ENCODE data around the gene CMPK2.
"Not testable (repeated sequence)": the region's sequence is repeated elsewhere in the genome, so short reads cannot be mapped to it uniquely, and the experiment has no call there.

Gene CMPK2

DNA sequence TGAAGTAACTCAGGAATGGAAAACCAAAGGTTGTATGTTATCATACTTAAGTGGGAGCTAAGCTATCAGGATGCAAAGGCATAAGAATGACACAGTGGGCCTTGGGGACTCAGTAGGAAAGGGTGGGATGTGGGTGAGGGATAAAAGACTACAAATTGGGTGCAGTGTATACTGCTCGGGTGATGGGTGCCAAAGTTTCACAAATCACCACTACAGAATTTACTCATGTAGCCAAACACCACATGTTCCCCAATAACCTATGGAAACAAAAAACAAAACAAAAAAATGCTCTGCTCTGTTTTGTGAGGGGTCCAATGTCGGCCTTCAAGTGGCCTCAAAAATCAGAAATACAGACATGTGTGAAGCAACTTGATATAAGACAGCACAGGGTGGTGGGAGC lies 42.6 kb upstream of the CMPK2 start:
- H3K9me3 ChIP-seq (ENCODE audit: insufficient read depth, low read depth, low read length), result no peaks in the 10 kb centered on the region
- no peaks in the 10 kb centered on the region for H4K20me1 ChIP-seq (ENCODE audit: insufficient read depth, low read length, poor library complexity, severe bottlenecking)
- no peaks in the 10 kb centered on the region for H3K79me2 ChIP-seq (ENCODE audit: insufficient read depth, low read length)
- no peaks in the 10 kb centered on the region for H3K36me3 ChIP-seq (ENCODE audit: insufficient read depth, low read length)
- H3K4me2 ChIP-seq (ENCODE audit: low read depth, low read length, poor library complexity, severe bottlenecking), result no peak overlapping the region
- no peak overlapping the region for H3K4me3 ChIP-seq (ENCODE audit: low read length, poor library complexity, severe bottlenecking)
- TF ChIP-seq, protein P1, sequence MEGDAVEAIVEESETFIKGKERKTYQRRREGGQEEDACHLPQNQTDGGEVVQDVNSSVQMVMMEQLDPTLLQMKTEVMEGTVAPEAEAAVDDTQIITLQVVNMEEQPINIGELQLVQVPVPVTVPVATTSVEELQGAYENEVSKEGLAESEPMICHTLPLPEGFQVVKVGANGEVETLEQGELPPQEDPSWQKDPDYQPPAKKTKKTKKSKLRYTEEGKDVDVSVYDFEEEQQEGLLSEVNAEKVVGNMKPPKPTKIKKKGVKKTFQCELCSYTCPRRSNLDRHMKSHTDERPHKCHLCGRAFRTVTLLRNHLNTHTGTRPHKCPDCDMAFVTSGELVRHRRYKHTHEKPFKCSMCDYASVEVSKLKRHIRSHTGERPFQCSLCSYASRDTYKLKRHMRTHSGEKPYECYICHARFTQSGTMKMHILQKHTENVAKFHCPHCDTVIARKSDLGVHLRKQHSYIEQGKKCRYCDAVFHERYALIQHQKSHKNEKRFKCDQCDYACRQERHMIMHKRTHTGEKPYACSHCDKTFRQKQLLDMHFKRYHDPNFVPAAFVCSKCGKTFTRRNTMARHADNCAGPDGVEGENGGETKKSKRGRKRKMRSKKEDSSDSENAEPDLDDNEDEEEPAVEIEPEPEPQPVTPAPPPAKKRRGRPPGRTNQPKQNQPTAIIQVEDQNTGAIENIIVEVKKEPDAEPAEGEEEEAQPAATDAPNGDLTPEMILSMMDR (conservative IDR thresholded peaks at IDR 0.05; ENCODE audit: low read length), result no peak
- H3K9ac ChIP-seq (ENCODE audit: low read depth, low read length, poor library complexity, severe bottlenecking), result no peak overlapping the region
- H3K27me3 ChIP-seq (ENCODE audit: insufficient read depth, low read length, poor library complexity, severe bottlenecking), result no peaks in the 10 kb centered on the region
- H3K9me2 ChIP-seq (replicated peaks; ENCODE audit: low read depth, low read length), result no peaks in the 10 kb centered on the region
- H3K4me1 ChIP-seq (ENCODE audit: insufficient read depth, low read length, poor library complexity, severe bottlenecking), result peaks cover 24% of the 10 kb centered on the region
- H3F3A ChIP-seq (ENCODE audit: low read depth), result no peaks in the 10 kb centered on the region
- H2AFZ ChIP-seq (ENCODE audit: low read length), result no peak overlapping the region

DNA sequence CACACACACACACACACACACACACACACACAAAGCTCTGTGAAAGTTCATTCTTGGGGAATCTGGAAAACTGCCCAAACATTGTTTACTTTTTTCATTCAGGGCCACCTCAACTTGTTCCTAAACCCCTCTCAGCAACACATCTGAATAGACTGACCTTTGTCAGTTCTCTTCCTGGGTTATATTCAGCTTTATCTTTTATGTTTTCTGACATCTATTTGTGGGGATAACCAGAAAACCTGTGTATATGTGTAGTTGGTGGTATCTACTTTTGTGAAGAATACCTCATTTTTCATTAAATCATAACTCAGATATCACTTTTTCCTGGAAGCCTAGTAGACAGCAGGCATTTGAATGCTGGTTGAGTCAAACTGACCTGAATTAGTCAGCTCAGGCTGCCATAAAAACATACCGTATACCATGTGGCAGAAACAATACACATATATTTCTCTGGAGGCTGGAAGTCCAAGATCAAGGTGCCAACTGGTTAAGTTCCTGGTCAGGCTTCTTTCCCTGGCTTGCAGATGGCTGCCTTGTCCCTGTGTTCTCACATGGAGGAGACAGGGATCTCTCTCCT lies 40.5 kb upstream of the CMPK2 start:
- Histone ChIP-seq H3F3A (ENCODE audit: low read depth) (no peaks in the 10 kb centered on the region), H3K9ac (ENCODE audit: low read depth, low read length, poor library complexity, severe bottlenecking) (no peak overlapping the region), H3K4me3 (ENCODE audit: low read length, poor library complexity, severe bottlenecking) (no peak overlapping the region), H3K9me3 (ENCODE audit: insufficient read depth, low read depth, low read length) (no peaks in the 10 kb centered on the region), H3K9me2 (replicated peaks; ENCODE audit: low read depth, low read length) (no peaks in the 10 kb centered on the region), H3K79me2 (ENCODE audit: insufficient read depth, low read length) (no peaks in the 10 kb centered on the region), H2AFZ (ENCODE audit: low read length) (no peak overlapping the region), H3K4me2 (ENCODE audit: low read depth, low read length, poor library complexity, severe bottlenecking) (no peak overlapping the region), H4K20me1 (ENCODE audit: insufficient read depth, low read length, poor library complexity, severe bottlenecking) (no peaks in the 10 kb centered on the region), H3K36me3 (ENCODE audit: insufficient read depth, low read length) (no peaks in the 10 kb centered on the region), H3K4me1 (ENCODE audit: insufficient read depth, low read length, poor library complexity, severe bottlenecking) (peaks cover 22% of the 10 kb centered on the region), H3K27me3 (ENCODE audit: insufficient read depth, low read length, poor library complexity, severe bottlenecking) (no peaks in the 10 kb centered on the region)
- TF ChIP-seq EZH2phosphoT487 (IDR thresholded peaks at IDR 0.05; ENCODE audit: borderline replicate concordance), result no peak
- TF ChIP-seq, protein P1 (conservative IDR thresholded peaks at IDR 0.05; ENCODE audit: low read length), result no peak

DNA sequence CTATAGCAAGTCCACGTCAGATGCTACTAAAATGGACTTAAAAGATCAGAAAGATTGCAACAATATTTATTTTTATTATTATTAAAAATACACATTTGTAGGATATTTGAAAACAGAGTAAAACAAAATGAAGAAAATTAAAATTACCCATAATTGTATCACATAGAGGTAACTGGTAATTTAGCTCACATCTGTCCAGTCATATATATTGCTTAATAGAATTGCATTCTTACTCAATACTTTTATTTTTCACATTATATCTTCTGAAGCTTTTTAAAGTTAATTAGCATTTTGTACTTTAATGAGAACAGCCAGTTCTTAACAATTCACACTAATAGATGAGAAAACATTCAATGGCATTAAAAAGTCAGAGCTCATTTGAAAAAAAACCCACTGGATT lies 40.0 kb upstream of the CMPK2 start:
- Histone ChIP-seq H3K27me3 (ENCODE audit: insufficient read depth, low read length, poor library complexity, severe bottlenecking) (no peaks in the 10 kb centered on the region), H3K9me2 (replicated peaks; ENCODE audit: low read depth, low read length) (no peaks in the 10 kb centered on the region), H3K9ac (ENCODE audit: low read depth, low read length, poor library complexity, severe bottlenecking) (no peak overlapping the region), H3K79me2 (ENCODE audit: insufficient read depth, low read length) (no peaks in the 10 kb centered on the region), H2AFZ (ENCODE audit: low read length) (no peak overlapping the region), H4K20me1 (ENCODE audit: insufficient read depth, low read length, poor library complexity, severe bottlenecking) (no peaks in the 10 kb centered on the region), H3K9me3 (ENCODE audit: insufficient read depth, low read depth, low read length) (no peaks in the 10 kb centered on the region), H3K4me1 (ENCODE audit: insufficient read depth, low read length, poor library complexity, severe bottlenecking) (peaks cover 18% of the 10 kb centered on the region), H3K4me3 (ENCODE audit: low read length, poor library complexity, severe bottlenecking) (no peak overlapping the region), H3K36me3 (ENCODE audit: insufficient read depth, low read length) (no peaks in the 10 kb centered on the region), H3F3A (ENCODE audit: low read depth) (no peaks in the 10 kb centered on the region), H3K4me2 (ENCODE audit: low read depth, low read length, poor library complexity, severe bottlenecking) (no peak overlapping the region)
- TF ChIP-seq, protein P1 (conservative IDR thresholded peaks at IDR 0.05; ENCODE audit: low read length), result no peak
- no peak for TF ChIP-seq EZH2phosphoT487 (IDR thresholded peaks at IDR 0.05; ENCODE audit: borderline replicate concordance)

DNA sequence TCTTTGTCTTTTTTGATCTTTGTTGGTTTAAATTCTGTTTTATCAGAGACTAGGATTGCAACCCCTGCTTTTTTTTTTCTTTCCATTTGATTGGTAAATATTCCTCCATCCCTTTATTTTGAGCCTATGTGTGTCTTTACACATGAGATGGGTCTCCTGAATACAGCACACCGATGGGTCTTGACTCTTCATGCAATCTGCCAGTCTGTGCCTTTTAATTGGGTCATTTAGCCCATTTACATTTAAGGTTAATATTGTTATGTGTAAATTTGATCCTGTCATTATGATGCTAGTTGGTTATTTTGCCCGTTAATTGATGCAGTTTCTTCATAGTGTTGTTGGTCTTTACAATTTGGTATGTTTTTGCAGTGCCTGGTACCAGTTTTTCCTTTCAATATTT lies 36.9 kb upstream of the CMPK2 start:
- not testable (repeated sequence) for H3K36me3 ChIP-seq (ENCODE audit: insufficient read depth, low read length); H3K79me2 ChIP-seq (ENCODE audit: insufficient read depth, low read length); H3F3A ChIP-seq (ENCODE audit: low read depth); H3K4me3 ChIP-seq (ENCODE audit: low read length, poor library complexity, severe bottlenecking); H4K20me1 ChIP-seq (ENCODE audit: insufficient read depth, low read length, poor library complexity, severe bottlenecking); H3K9ac ChIP-seq (ENCODE audit: low read depth, low read length, poor library complexity, severe bottlenecking); H2AFZ ChIP-seq (ENCODE audit: low read length); H3K9me2 ChIP-seq (replicated peaks; ENCODE audit: low read depth, low read length); H3K27me3 ChIP-seq (ENCODE audit: insufficient read depth, low read length, poor library complexity, severe bottlenecking); H3K4me2 ChIP-seq (ENCODE audit: low read depth, low read length, poor library complexity, severe bottlenecking); H3K4me1 ChIP-seq (ENCODE audit: insufficient read depth, low read length, poor library complexity, severe bottlenecking); H3K9me3 ChIP-seq (ENCODE audit: insufficient read depth, low read depth, low read length)
